GM19035 (cell line): ENCODE data around the gene IL10.
"Not testable (repeated sequence)": the region's sequence is repeated elsewhere in the genome, so short reads cannot be mapped to it uniquely, and the experiment has no call there.

Source experiments
- ATAC-seq: cut with Tn5 transposase; IDR thresholded peaks from one replicate; pipeline ENCODE4 v1.9.1; 2021; ENCODE audit not compliant: unreplicated experiment

IL10 gene

GRCh38 chr1:206794294-206794908 is 22.1 kb upstream of the IL10 start:
- ATAC-seq: no peak

GRCh38 chr1:206793620-206794019 is 21.3 kb upstream of the IL10 start:
- ATAC-seq: no peak

- peak; percentile 49 for ATAC-seq
Measured at GRCh38 chr1:206792939-206793607, 20.8 kb upstream of the IL10 start.

GRCh38 chr1:206790502-206791250 is 18.4 kb upstream of the IL10 start:
- ATAC-seq: no peak

- no peak for ATAC-seq
Measured at GRCh38 chr1:206788487-206789050, 16.3 kb upstream of the IL10 start.

GRCh38 chr1:206787891-206788290 is 15.6 kb upstream of the IL10 start:
- no peak for ATAC-seq

GRCh38 chr1:206786212-206786886 is 14.1 kb upstream of the IL10 start:
- no peak for ATAC-seq

GRCh38 chr1:206785182-206785765 is 13.0 kb upstream of the IL10 start:
- ATAC-seq: no peak

GRCh38 chr1:206784471-206784903 is 12.2 kb upstream of the IL10 start:
- ATAC-seq: peak; percentile 63

GRCh38 chr1:206783506-206783905 is 11.2 kb upstream of the IL10 start:
- no peak for ATAC-seq

GRCh38 chr1:206782448-206782847 is 10.2 kb upstream of the IL10 start:
- no peak for ATAC-seq

GRCh38 chr1:206779638-206780037 is 7.3 kb upstream of the IL10 start:
- no peak for ATAC-seq

- ATAC-seq: not testable (repeated sequence)
Measured at GRCh38 chr1:206778911-206779310, 6.6 kb upstream of the IL10 start.

GRCh38 chr1:206778031-206778430 is 5.7 kb upstream of the IL10 start:
- ATAC-seq: no peak

- ATAC-seq: no peak
Measured at GRCh38 chr1:206776229-206776628, 3.9 kb upstream of the IL10 start.

GRCh38 chr1:206774093-206774492 is 1.8 kb upstream of the IL10 start:
- no peak for ATAC-seq

- no peak for ATAC-seq
Measured at GRCh38 chr1:206771338-206771692, 979 bp downstream of the IL10 start.

- ATAC-seq: no peak
Measured at GRCh38 chr1:206770531-206771337, 1.6 kb downstream of the IL10 start, which contains the start of gene IL19. Gene IL19 (plus strand): TSS chr1:206770773. CDS start chr1:206836663, 65,890 bp downstream.

GRCh38 chr1:206769304-206769731 is 3.0 kb downstream of the IL10 start:
- ATAC-seq: peak; percentile 66
